Uterus (tissue), 2 donors: ENCODE measurements around the gene GAS5.
"Not testable (repeated sequence)": the region's sequence is repeated elsewhere in the genome, so short reads cannot be mapped to it uniquely, and the experiment has no call there.

Experiments used
- POLR2A ChIP-seq, 2 donors: fragments of 450-650 bp; IDR thresholded peaks; one replicate each; pipeline ENCODE4 v1.6.1; 2016; ENCODE audit warnings: antibody characterized with exemption in 2 of 2, mild to moderate bottlenecking in 1 of 2, moderate library complexity in 1 of 2
- TF ChIP-seq, protein P1 (sequence below), 4 experiments: fragments of 200-600 bp in 2 of 4; fragments of 450-650 bp in 2 of 4; sonication (generic) in 2 of 4; IDR thresholded peaks; one replicate each; pipeline ENCODE4 v1.5.1; 2016 to 2019; ENCODE audit warnings: antibody characterized with exemption in 4 of 4, mild to moderate bottlenecking in 2 of 4, moderate library complexity in 1 of 4

DNA sequence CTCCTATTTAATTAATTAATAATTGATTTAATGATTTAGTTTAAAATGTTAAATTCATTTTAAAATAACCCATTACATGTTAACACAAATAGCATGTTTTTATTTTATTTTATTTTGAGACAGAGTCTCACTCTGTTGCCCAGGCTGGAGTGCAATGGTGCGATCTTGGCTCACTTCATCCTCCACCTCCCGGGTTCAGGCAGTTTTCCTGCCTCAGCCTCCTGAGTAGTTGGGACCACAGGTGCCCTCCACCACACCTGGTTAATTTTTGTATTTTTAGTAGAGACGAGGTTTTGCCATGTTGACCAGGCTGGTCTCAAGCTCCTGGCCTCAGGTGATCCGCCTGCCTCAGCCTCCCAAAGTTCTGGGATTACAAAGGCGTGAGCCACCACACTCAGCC lies 8.2 kb downstream of the GAS5 start:
- TF ChIP-seq, protein P1, sequence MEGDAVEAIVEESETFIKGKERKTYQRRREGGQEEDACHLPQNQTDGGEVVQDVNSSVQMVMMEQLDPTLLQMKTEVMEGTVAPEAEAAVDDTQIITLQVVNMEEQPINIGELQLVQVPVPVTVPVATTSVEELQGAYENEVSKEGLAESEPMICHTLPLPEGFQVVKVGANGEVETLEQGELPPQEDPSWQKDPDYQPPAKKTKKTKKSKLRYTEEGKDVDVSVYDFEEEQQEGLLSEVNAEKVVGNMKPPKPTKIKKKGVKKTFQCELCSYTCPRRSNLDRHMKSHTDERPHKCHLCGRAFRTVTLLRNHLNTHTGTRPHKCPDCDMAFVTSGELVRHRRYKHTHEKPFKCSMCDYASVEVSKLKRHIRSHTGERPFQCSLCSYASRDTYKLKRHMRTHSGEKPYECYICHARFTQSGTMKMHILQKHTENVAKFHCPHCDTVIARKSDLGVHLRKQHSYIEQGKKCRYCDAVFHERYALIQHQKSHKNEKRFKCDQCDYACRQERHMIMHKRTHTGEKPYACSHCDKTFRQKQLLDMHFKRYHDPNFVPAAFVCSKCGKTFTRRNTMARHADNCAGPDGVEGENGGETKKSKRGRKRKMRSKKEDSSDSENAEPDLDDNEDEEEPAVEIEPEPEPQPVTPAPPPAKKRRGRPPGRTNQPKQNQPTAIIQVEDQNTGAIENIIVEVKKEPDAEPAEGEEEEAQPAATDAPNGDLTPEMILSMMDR (IDR thresholded peaks at IDR 0.05) = not testable (repeated sequence)
- not testable (repeated sequence) for TF ChIP-seq POLR2A (IDR thresholded peaks at IDR 0.05)
